Activated CD8-positive, alpha-beta memory T cell treated with anti-CD3 and anti-CD28 coated beads, Interleukin-2, amount 50 U/mL, for 24 hours (primary cell): ENCODE data around the gene NKIRAS1.
"Not testable (repeated sequence)": the region's sequence is repeated elsewhere in the genome, so short reads cannot be mapped to it uniquely, and the experiment has no call there.

Experiments used
- DNase-seq: peaks from one replicate; pipeline ENCODE4 v3.0.0-alpha.2; 2020; ENCODE audit errors: extremely low read depth

The NKIRAS1 gene

GRCh38 chr3:23940775-23941174, 24.0 kb upstream of the NKIRAS1 start:
- no peak for DNase-seq

GRCh38 chr3:23938688-23939087, 21.9 kb upstream of the NKIRAS1 start:
- no peak for DNase-seq

DNA sequence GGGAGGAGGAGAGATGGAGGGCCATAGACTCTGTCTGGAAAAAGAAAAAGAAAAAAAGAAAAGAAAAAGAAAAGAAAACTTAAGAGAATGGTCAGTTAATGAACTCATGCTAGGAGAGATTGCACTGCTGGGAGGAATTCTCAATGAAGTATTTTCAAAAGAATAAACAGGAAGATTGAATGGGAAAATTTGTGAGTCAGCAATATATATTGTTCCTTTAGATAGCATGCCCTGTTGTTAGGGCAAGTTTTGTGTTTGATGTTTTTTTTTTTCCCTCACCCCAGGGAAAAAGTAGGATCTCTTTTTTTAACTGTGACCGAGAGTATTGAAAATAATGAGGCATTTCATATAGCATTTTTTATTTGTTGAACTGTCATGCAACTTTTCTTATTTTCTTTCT, 20.5 kb upstream of the NKIRAS1 start:
- no peak for DNase-seq

- no peak for DNase-seq
Observed at GRCh38 chr3:23934253-23934652, 17.5 kb upstream of the NKIRAS1 start.

GRCh38 chr3:23932571-23932970, 15.8 kb upstream of the NKIRAS1 start:
- no peak for DNase-seq

GRCh38 chr3:23931597-23931996, 14.8 kb upstream of the NKIRAS1 start:
- no peak for DNase-seq

GRCh38 chr3:23928524-23928923, 11.7 kb upstream of the NKIRAS1 start:
- DNase-seq: no peak

DNA sequence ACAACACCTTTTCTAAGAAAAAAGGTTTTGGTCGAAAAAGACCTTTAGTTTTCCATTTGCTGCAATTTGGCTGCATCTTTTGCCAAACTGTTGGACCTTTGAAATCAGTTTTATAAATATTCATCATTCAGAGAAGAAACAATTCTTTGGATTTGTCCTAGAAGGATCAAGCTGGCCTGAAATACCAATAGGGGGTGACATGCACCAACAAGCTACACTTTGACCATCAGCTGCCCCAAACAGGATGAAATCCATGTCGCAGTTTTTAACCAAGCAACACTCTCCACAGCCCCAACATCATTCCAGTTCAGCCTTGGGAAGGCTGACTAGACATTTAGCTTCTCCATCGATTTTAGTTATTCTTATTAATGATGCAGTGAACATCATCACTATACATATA, 9.9 kb upstream of the NKIRAS1 start:
- DNase-seq: no peak

DNA sequence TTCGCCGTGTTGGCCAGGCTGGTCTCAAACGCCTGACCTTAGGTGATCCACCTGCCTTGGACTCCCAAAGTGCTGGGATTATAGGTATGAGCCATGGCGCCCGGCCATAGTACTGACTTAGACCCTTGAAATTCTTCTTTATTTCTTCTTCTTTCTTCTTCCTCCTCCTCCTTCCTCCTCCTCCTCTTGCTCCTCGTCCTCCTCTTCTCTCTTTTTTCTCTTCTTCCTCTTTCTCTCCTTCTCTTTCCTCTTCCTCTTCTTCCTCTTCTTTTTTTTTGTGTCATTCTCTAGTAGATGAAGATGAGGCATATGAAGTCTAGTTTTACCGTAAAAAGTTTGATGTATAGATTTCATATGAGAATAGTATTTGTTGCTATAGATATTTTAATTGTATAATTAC, 9.5 kb upstream of the NKIRAS1 start:
- DNase-seq: no peak

DNA sequence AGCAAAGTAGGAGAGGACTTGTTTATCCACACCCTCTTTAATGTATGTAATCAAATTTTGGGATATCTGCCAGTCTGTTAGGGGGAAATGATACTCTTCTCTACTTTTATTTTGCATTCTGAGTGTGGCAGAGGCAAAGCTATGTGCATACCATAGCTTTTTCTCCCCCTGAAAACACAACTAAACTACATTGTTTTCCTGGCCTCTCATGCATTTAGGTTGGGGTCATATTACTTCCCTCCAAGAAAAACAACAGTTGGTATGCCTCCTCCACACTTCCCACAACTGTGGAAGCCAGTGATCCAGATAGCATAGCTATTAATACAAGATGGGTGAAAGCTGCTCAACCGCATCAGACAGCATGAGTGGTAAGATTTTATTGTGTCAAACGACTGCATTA, 7.0 kb upstream of the NKIRAS1 start:
- DNase-seq: no peak

GRCh38 chr3:23921052-23921511, 4.3 kb upstream of the NKIRAS1 start:
- DNase-seq: no peak

DNA sequence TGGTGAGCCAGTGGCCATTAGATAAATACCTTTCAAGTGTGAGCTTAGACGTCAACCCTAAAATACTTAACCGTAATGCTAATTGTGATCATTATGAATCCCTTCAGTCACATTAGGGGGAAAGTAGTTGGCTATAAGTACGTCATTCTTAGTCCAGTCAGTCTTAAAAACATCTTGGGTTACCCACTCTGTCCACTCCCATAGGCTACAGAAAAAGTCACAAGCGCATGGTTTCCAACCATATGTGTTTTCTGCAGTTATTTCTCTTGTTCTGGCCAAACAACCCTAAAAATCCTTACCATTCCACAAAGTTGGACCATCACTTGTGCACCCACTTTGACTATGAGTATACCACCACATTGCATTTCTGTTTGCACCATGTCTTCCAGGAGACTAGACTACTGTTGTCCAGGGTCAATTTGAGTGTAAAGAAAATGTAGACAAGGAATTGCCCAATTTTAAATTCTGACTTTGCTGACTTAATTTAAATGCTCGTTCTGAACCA, 3.4 kb upstream of the NKIRAS1 start:
- no peak for DNase-seq

- no peak for DNase-seq
Observed at GRCh38 chr3:23919628-23920027, 2.8 kb upstream of the NKIRAS1 start.

- DNase-seq: not testable (repeated sequence)
Observed at GRCh38 chr3:23918331-23918730, 1.5 kb upstream of the NKIRAS1 start.

DNA sequence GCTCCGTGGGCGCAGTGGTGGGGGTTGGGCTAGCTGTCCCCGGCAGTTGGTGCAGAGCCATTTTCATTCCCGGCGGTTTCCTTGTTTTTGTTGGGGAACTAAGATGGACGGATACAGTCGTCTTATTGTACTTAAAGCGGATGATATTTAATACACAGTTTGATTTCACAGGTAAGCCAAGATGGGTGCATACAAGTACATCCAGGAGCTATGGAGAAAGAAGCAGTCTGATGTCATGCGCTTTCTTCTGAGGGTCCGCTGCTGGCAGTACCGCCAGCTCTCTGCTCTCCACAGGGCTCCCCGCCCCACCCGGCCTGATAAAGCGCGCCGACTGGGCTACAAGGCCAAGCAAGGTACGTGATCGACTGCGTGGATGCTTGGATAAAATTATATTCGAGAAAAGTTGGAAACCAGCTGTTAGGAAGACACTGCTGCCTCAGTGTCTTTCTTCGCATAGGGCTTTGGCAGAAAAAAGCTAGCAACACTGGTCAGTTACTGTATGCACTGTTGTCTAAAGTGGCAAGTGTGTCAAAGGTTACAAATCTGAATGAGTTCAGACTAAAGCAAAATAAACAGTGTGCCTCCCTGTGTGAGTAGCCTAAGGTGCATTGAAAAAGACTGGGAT, 1.0 kb upstream of the NKIRAS1 start:
- not testable (repeated sequence) for DNase-seq

- DNase-seq: no peak
Observed at GRCh38 chr3:23916152-23916885, 471 bp downstream of the NKIRAS1 start.

- DNase-seq: no peak
Observed at GRCh38 chr3:23915537-23916108, 1.2 kb downstream of the NKIRAS1 start.

- no peak for DNase-seq
Observed at GRCh38 chr3:23913873-23914743, 2.7 kb downstream of the NKIRAS1 start.

DNA sequence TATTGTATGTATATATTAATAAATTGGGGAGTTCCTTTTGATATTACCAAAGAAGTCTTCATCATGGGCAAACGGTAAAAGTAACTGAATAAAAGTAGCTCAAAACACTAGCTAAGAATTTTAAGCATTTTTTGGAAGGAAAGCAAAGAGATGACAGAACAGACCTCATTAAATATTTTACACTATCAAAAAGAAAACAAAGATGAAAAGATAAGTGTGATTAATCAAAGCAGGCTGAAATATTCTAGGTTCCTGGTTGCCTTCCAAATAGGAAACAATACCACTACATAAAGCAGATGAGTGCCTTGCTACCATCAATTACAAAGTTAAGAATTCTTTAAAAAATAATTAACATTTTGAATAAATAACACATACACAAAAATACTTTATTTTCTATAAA, 3.6 kb downstream of the NKIRAS1 start:
- DNase-seq: no peak

- DNase-seq: not testable (repeated sequence)
Observed at GRCh38 chr3:23912335-23912734, 4.5 kb downstream of the NKIRAS1 start.

- DNase-seq: no peak
Observed at GRCh38 chr3:23911397-23911796, 5.4 kb downstream of the NKIRAS1 start.

DNA sequence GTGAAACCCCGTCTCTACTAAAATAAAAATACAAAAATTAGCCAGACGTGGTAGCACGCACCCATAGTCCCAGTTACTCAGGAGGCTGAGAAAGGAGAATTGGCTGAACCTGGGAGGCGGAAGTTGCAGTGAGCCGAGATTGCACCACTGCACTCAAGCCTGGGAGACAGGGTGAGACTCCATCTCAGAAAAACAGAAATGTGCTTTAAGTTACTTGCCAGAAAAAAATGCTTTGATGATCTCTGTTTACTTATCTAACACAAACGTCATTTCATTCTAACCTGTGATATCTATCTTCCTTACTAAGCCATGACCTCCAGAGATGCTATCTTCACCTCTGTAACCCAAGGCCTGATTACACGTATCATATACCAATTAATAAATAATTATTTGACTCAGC, 7.4 kb downstream of the NKIRAS1 start:
- no peak for DNase-seq
